Fibroblast of lung (primary cell): ENCODE data around the gene LMF2.

Experiments used
- EZH2 ChIP-seq: IDR thresholded peaks from 2 replicates; pipeline ENCODE4 v1.5.1; 2012; ENCODE audit warnings: low read length, control low read depth, mild to moderate bottlenecking; ENCODE audit errors: missing control alignments
- TF ChIP-seq, protein P1 (sequence below), 2 donors: IDR thresholded peaks in 1 of 2; conservative IDR thresholded peaks in 1 of 2; 1 replicate in 1 of 2; 2 replicates in 1 of 2; pipeline ENCODE4 v1.5.1; 2011 to 2012; ENCODE audit warnings: low read length in 2 of 2, control low read depth in 1 of 2, inconsistent platforms in 1 of 2, low read depth in 1 of 2, mild to moderate bottlenecking in 1 of 2

DNA sequence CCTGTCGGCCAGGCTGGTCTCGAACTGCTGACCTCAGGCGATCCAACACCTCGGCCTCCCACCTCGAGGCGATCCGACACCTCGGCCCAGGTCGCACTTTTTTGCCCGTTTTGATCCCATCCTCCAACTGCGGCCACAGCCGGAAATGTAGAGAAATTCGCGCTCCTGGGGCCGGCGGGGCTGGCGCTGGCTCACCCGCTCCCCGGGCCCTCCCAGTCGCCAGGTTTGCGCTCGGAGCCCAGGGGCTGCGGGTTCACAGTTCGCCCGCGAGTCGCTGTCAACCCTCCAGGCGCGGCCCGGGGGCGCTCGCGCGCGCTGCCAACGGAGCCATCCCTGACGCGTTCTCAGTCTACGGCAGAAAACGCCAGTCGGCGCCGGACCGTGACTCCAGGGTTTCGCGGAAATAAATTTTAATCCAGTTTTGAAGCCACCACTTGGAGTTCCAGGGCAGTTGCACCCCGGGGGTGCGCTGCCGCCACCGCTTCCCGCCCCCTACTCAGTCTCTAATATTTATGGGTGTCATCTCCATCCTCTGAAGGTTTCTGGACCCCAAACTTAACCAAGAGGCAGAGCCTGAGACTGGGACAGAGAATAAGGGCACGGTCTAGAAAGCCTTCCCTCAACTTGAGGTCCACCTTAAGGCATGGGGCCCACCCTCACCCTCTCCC is 36.7 kb upstream of the LMF2 start:
- no peak for TF ChIP-seq EZH2
- TF ChIP-seq, protein P1, sequence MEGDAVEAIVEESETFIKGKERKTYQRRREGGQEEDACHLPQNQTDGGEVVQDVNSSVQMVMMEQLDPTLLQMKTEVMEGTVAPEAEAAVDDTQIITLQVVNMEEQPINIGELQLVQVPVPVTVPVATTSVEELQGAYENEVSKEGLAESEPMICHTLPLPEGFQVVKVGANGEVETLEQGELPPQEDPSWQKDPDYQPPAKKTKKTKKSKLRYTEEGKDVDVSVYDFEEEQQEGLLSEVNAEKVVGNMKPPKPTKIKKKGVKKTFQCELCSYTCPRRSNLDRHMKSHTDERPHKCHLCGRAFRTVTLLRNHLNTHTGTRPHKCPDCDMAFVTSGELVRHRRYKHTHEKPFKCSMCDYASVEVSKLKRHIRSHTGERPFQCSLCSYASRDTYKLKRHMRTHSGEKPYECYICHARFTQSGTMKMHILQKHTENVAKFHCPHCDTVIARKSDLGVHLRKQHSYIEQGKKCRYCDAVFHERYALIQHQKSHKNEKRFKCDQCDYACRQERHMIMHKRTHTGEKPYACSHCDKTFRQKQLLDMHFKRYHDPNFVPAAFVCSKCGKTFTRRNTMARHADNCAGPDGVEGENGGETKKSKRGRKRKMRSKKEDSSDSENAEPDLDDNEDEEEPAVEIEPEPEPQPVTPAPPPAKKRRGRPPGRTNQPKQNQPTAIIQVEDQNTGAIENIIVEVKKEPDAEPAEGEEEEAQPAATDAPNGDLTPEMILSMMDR (conservative IDR thresholded peaks at IDR 0.05 in 1 of 2, IDR thresholded peaks at IDR 0.05 in 1 of 2; ENCODE audit: low read depth in 1 of 2, low read length in 2 of 2) = peak; percentile 47 to 63
